Epithelial cell of esophagus (primary cell): Measurements from ENCODE around the gene CCDC154.
"Not testable (repeated sequence)": the region's sequence is repeated elsewhere in the genome, so short reads cannot be mapped to it uniquely, and the experiment has no call there.

Source experiments
- DNase-seq: peaks from one replicate; pipeline ENCODE4 v3.0.0; 2010; ENCODE audit warnings: low read depth
- H3K4me3 ChIP-seq: 2 replicates; pipeline ENCODE4 v1.5.1; 2011; ENCODE audit warnings: mild to moderate bottlenecking, low read length, control low read depth
- TF ChIP-seq, protein P1 (sequence below): IDR thresholded peaks from 2 replicates; pipeline ENCODE4 v1.5.1; 2011; ENCODE audit warnings: low read depth, mild to moderate bottlenecking, low read length, control low read depth, inconsistent platforms; ENCODE audit not compliant: insufficient read depth; ENCODE audit errors: missing control alignments

The CCDC154 gene

DNA sequence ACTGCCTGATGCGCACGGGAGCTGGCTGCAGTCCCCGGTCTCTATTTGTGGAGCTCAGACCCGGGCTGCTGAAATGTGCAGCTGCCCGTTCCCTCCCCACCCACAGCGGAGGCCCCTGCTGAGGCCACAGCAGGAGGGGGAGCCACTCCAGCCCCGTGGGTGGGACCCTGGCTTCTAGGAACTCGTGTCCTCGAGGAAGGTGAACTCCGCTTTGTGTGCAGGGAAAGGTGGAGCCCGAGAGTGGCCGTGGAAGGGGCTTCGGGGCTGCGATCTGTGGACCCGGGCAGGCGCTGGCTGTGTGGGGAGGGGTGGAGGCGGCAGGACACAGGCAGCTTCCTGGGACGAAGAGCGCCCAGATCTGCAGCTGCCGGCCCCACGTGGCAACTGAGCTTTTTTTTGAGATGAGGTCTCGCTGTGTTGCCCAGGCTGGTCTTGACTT lies 2.9 kb downstream of the CCDC154 start:
- DNase-seq = no peak
- H3K4me3 ChIP-seq = no peak overlapping the region

DNA sequence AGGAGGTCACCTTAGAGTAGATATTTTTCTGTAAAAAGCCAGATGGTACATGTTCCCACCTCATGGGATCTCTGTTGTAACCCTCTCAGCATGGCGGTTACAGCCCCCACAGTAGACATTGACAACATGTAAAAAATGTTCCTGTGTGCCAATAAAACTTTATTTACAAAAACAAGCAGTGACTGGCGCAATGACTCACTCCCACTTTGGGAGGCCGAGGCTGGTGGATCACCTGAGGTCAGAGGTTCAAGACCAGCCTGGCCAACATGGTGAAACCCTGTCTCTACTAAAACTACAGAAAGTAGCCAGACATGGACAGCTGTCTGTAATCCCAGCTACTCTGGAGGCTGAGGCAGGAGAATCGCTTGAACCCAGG lies 4.7 kb downstream of the CCDC154 start:
- H3K4me3 ChIP-seq, DNase-seq: not testable (repeated sequence)

More for the DNA sequence above, 2.9 kb downstream of the CCDC154 start:
- TF ChIP-seq, protein P1, sequence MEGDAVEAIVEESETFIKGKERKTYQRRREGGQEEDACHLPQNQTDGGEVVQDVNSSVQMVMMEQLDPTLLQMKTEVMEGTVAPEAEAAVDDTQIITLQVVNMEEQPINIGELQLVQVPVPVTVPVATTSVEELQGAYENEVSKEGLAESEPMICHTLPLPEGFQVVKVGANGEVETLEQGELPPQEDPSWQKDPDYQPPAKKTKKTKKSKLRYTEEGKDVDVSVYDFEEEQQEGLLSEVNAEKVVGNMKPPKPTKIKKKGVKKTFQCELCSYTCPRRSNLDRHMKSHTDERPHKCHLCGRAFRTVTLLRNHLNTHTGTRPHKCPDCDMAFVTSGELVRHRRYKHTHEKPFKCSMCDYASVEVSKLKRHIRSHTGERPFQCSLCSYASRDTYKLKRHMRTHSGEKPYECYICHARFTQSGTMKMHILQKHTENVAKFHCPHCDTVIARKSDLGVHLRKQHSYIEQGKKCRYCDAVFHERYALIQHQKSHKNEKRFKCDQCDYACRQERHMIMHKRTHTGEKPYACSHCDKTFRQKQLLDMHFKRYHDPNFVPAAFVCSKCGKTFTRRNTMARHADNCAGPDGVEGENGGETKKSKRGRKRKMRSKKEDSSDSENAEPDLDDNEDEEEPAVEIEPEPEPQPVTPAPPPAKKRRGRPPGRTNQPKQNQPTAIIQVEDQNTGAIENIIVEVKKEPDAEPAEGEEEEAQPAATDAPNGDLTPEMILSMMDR = no peak

DNA sequence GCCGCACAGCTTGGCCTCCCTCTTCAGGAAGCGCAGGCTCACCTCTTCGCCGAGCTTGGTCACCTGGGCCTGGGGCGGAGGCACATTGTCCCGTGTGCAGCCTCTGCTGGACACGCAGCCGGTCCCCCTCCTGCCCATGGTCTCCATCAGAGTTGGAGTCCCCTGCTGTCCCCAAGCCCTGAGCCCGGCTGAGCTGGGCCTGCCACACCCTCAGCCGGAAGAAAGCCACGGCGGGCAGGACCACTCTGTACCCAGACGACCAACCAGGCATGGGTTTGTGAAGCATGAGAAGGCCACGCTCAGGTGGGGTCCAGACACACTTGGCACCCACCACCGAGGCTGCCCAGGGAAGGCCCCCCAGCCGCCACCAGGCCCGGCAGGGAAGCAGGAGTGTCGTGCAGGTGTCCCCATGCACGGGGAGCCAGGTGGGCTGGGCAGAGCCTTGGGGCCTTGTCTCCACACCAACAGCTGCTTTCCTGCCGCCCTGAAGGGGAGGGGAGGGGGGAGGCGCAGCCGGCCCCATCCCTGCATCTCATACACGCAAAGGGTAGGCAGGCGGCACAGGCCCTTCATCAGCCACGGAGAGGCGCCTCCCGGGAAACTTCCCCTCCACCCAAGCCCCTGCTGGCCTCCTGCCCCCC lies 5.2 kb downstream of the CCDC154 start:
- no peak overlapping the region for H3K4me3 ChIP-seq
- TF ChIP-seq, protein P1 = no peak
- no peak for DNase-seq

DNA sequence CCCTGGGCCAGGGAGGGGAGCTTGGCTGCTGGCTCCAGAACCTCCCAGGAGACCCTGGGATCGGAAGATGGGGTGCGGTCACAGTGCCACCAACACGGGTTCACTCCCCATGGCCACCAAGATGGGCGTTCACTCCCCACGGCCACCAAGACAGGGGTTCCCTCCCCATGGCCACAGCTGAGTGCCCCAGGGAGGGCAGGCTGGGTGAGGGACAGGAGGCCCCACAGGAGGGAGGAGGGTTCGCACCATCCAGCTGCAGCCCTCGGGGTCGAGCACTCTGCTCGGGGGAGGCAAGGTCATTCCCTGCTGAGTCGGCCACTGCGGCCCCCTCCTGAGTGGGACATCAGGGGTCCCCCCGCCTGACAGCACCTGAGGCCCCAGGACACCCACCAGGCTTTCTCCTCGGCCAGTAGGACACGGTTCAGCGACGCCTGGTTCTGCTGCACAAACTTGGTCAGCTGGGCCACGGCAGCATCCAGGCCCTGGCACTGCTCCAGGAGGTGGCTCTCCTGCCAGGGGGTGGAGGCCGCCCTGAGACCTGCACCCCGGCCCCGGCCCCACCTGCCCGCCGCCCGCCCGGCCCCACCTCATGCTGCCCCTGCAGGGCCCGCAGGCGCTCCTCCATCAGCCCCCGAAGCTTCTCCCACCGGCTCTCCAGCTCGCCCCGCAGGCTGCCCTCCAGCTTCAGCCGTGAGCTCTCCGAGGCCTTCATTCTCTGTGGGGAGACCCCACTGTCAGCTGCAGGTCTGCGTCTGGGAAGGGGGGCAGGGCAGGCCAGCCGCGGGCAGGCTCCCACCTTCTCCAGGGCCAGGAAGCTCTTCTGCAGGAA lies 5.9 kb downstream of the CCDC154 start:
- H3K4me3 ChIP-seq = no peak overlapping the region
- DNase-seq = no peak
- TF ChIP-seq, protein P1 = no peak

DNA sequence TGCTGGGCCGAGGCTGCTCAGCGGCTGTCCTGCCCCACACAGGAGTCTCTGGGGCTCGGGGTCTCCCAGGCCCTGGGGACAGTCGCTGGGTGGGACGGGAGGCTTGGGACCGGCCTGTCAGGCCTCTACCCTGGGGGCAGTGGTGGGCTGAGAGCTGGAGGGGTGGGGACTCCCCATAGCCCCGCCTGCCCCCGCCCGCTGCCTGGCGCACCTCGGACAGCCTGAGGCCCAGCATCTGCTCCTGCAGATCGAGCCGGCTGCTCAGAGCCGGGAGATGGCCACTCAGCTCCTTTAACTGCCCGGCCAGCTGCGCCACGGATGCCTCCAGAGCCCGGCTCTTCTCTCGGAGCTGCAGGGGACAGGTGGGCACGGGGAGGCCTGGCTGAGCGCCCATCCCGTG lies 6.8 kb downstream of the CCDC154 start:
- no peak for DNase-seq
- TF ChIP-seq, protein P1 = no peak
- no peak overlapping the region for H3K4me3 ChIP-seq

DNA sequence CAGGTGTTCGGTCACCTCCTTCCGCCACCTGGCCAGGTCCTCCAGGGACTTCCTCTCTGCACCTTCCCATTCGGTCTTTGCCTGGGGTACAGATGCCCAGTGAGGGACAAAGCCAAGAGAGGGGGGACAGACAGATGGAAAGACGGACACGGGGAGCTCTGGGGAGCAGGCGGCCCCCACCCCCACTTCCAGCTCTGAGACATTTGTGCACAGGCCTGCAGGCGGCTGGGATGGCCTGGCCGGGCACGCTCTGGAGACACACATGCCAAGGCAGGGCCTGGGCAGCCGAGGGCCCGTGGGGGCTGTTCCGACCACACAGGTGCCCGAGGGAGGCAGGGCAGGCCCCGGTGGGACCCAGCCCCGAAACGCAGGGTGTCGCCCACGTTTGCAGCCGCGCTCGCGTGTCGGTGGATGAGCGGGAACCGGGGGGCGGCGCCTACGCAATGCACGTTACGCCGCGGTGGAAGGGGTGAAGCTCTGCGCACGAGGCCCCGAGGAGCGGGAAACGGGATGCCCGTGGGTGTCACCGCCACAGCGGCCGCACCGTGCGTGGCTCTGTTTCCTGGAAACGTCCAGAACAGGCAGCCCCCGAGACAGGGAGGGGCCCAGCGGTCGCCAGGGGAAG lies 7.5 kb downstream of the CCDC154 start:
- H3K4me3 ChIP-seq = no peak overlapping the region
- TF ChIP-seq, protein P1 = no peak
- no peak for DNase-seq

DNA sequence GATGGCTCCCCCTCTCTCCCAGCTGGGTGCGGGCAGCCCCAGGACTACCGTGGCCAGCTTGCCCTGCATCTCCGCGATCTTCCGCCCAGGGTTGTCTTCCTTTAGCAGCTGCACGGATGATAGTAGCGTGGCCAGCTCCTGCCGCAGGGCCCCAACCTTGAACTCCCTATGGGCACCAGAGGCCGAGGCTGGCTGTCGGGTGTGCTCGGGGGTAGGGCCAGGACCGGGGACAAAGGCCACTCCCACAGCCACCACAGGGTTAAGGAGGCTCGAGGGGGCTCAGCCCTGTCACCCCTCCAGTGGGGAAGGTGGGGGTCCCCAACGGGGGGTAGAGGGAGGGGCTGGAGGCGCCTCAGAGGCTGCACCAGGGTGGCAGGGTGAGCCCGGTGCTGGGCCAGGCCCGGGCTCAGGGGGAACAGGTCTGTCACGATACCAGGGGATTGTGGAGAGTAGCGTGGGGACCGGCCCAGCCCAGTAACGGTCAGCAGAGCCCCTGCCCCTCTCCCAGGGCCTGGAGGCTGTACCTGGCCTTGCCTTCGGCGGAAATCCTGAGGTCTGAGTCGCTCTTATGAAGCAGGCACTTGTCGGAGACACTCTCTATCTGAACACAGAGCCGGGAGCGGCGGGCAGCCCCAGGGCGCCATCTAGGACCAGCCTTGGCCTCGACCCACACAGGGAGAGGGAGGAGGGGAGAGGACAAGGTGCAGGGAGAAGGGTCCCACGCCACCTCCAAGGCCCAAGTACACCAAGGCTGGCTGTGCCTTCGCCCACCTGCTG lies 8.2 kb downstream of the CCDC154 start:
- TF ChIP-seq, protein P1 = no peak
- DNase-seq = no peak
- no peak overlapping the region for H3K4me3 ChIP-seq
